H9 (cell line): ENCODE measurements around the gene MIPEP. TPM values are rescaled to one million over a fixed set of nuclear protein-coding genes. Genes with fewer than 3 reads are reported as not detected.

Experiments
- DNase-seq: peaks from one replicate; pipeline ENCODE4 v3.0.0-alpha.2; 2017
- H2AFZ ChIP-seq: one replicate; pipeline ENCODE4 v1.6.1; 2013; ENCODE audit warnings: mild to moderate bottlenecking, low read length, control low read depth, moderate library complexity
- H2AK5ac ChIP-seq: 2 replicates; pipeline ENCODE4 v1.6.1; 2013; ENCODE audit warnings: low read length, control low read depth, mixed read lengths; ENCODE audit not compliant: insufficient read length
- H2BK120ac ChIP-seq: one replicate; pipeline ENCODE4 v1.6.1; 2013; ENCODE audit warnings: low read depth, mild to moderate bottlenecking, low read length, control low read depth, inconsistent platforms; ENCODE audit not compliant: poor library complexity, severe bottlenecking
- H2BK12ac ChIP-seq: 2 replicates; pipeline ENCODE4 v1.6.1; 2013; ENCODE audit warnings: low read length, control low read depth, mixed read lengths, low read depth; ENCODE audit not compliant: insufficient read length
- H2BK15ac ChIP-seq: 2 replicates; pipeline ENCODE4 v1.6.1; 2013; ENCODE audit warnings: low read depth, low read length, control low read depth
- H2BK20ac ChIP-seq: one replicate; pipeline ENCODE4 v1.6.1; 2013; ENCODE audit warnings: low read depth, mild to moderate bottlenecking, low read length, control low read depth, inconsistent platforms; ENCODE audit not compliant: poor library complexity, severe bottlenecking
- H2BK5ac ChIP-seq: 2 replicates; pipeline ENCODE4 v1.6.1; 2013; ENCODE audit warnings: low read length, control low read depth, mixed read lengths; ENCODE audit not compliant: insufficient read length
- H3K14ac ChIP-seq: 2 replicates; pipeline ENCODE4 v1.6.1; 2013; ENCODE audit warnings: low read length, control low read depth; ENCODE audit not compliant: insufficient read depth
- H3K18ac ChIP-seq: 2 replicates; pipeline ENCODE4 v1.6.1; 2013; ENCODE audit warnings: low read depth, mild to moderate bottlenecking, mixed read lengths, low read length, control low read depth; ENCODE audit not compliant: insufficient read length
- H3K23ac ChIP-seq: 2 replicates; pipeline ENCODE4 v1.6.1; 2013; ENCODE audit warnings: low read length, control low read depth, mixed read lengths, low read depth; ENCODE audit not compliant: insufficient read length
- H3K23me2 ChIP-seq: 2 replicates; pipeline ENCODE4 v1.6.1; 2013; ENCODE audit warnings: low read depth, mild to moderate bottlenecking, mixed read lengths, low read length, control low read depth; ENCODE audit not compliant: insufficient read length, poor library complexity, severe bottlenecking
- H3K27ac ChIP-seq: 2 replicates; pipeline ENCODE4 v1.5.1; 2013; ENCODE audit warnings: low read length, control low read depth, mixed read lengths, low read depth; ENCODE audit not compliant: insufficient read length
- H3K27me3 ChIP-seq: 2 replicates; pipeline ENCODE4 v1.6.1; 2013; ENCODE audit warnings: low read length, control low read depth, inconsistent platforms; ENCODE audit not compliant: insufficient read depth
- H3K4ac ChIP-seq: 2 replicates; pipeline ENCODE4 v1.6.1; 2013; ENCODE audit warnings: low read depth, mild to moderate bottlenecking, control low read depth, inconsistent platforms, low read length, moderate library complexity
- H3K4me1 ChIP-seq: 2 replicates; pipeline ENCODE4 v1.6.1; 2013; ENCODE audit warnings: low read length, control low read depth, inconsistent platforms; ENCODE audit not compliant: insufficient read depth
- H3K4me2 ChIP-seq: 2 replicates; pipeline ENCODE4 v1.6.1; 2013; ENCODE audit warnings: low read length, control low read depth, mixed read lengths; ENCODE audit not compliant: insufficient read length, insufficient read depth
- H3K56ac ChIP-seq: 2 replicates; pipeline ENCODE4 v1.6.1; 2013; ENCODE audit warnings: low read depth, mild to moderate bottlenecking, mixed read lengths, low read length, control low read depth; ENCODE audit not compliant: insufficient read length
- H3K79me1 ChIP-seq: 2 replicates; pipeline ENCODE4 v1.6.1; 2013; ENCODE audit warnings: low read depth, mild to moderate bottlenecking, moderate library complexity, low read length, control low read depth, inconsistent platforms; ENCODE audit not compliant: insufficient read depth, poor library complexity, severe bottlenecking
- H3K79me2 ChIP-seq: 2 replicates; pipeline ENCODE4 v1.6.1; 2013; ENCODE audit warnings: low read length, control low read depth, inconsistent platforms; ENCODE audit not compliant: insufficient read depth
- H3K9ac ChIP-seq: 2 replicates; pipeline ENCODE4 v1.6.1; 2013; ENCODE audit warnings: low read length, control low read depth, mixed read lengths; ENCODE audit not compliant: insufficient read length; ENCODE audit errors: extremely low read depth
- H3K9me3 ChIP-seq: one replicate; pipeline ENCODE4 v1.6.1; 2013; ENCODE audit warnings: low read depth, low read length, inconsistent platforms; ENCODE audit not compliant: control insufficient read depth
- H3T11ph ChIP-seq: one replicate; pipeline ENCODE4 v1.6.1; 2013; ENCODE audit warnings: mild to moderate bottlenecking, low read length, control low read depth, inconsistent platforms
- H4K20me1 ChIP-seq: one replicate; pipeline ENCODE4 v1.6.1; 2013; ENCODE audit not compliant: control insufficient read depth, insufficient read length, insufficient read depth
- H4K5ac ChIP-seq: 2 replicates; pipeline ENCODE4 v1.6.1; 2013; ENCODE audit warnings: low read depth, mild to moderate bottlenecking, mixed read lengths, low read length, control low read depth; ENCODE audit not compliant: insufficient read length
- H4K8ac ChIP-seq: replicated peaks from 2 replicates; pipeline ENCODE4 v1.6.1; 2013; ENCODE audit warnings: low read length, control low read depth, mixed read lengths, low read depth; ENCODE audit not compliant: insufficient read length
- H4K91ac ChIP-seq: 2 replicates; pipeline ENCODE4 v1.6.1; 2013; ENCODE audit warnings: low read depth, mild to moderate bottlenecking, moderate library complexity, mixed read lengths, low read length, control low read depth; ENCODE audit not compliant: insufficient read length
- H3K27ac Mint-ChIP-seq, 3 experiments: 2 replicates in 2 of 3; 3 replicates in 1 of 3; pipeline ENCODE4 v1.8.0; 2020 to 2021; ENCODE audit warnings: mixed read lengths in 3 of 3, mild to moderate bottlenecking in 1 of 3, moderate library complexity in 1 of 3
- H3K27me3 Mint-ChIP-seq: 2 replicates; pipeline ENCODE4 v1.8.0; 2021; ENCODE audit warnings: low read depth, mild to moderate bottlenecking, moderate library complexity, mixed read lengths
- H3K36me3 Mint-ChIP-seq, 3 experiments: 2 replicates in 2 of 3; 3 replicates in 1 of 3; pipeline ENCODE4 v1.8.0; 2020 to 2021; ENCODE audit warnings: low read depth in 3 of 3, mixed read lengths in 3 of 3; ENCODE audit not compliant: insufficient read depth in 1 of 3
- H3K4me1 Mint-ChIP-seq, 2 experiments: 2 replicates each; pipeline ENCODE4 v1.8.0; 2020; ENCODE audit warnings: mixed read lengths in 2 of 2
- H3K4me3 Mint-ChIP-seq, 2 experiments: 2 replicates in 1 of 2; 3 replicates in 1 of 2; pipeline ENCODE4 v1.8.0; 2020 to 2021; ENCODE audit warnings: mild to moderate bottlenecking in 2 of 2, mixed read lengths in 2 of 2, moderate library complexity in 1 of 2
- H3K9me3 Mint-ChIP-seq, 2 experiments: 2 replicates in 1 of 2; 3 replicates in 1 of 2; pipeline ENCODE4 v1.8.0; 2020; ENCODE audit warnings: mild to moderate bottlenecking in 2 of 2, mixed read lengths in 2 of 2, moderate library complexity in 1 of 2
- CTCF ChIP-seq: fragments of 200-600 bp; sonication (generic); conservative IDR thresholded peaks from 3 replicates; pipeline ENCODE4 v1.8.0; 2021; ENCODE audit warnings: antibody characterized with exemption, mild to moderate bottlenecking
- WGBS: extraction: QIAGEN DNeasy Blood & Tissue Kit; methylation state at CpG from one replicate; pipeline ENCODE4 v1.1.7; 2013; ENCODE audit warnings: missing lambda C conversion rate, low lambda C conversion rate, mixed read lengths; ENCODE audit not compliant: insufficient read length; ENCODE audit errors: extremely low coverage; 5-methylcytosine and 5-hydroxymethylcytosine counted together
- total RNA-seq: library from RNA; stranded (reverse); gene quantifications from 2 replicates; pipeline ENCODE4 v1.2.1, GENCODE V29; 2021

The MIPEP gene
- total RNA-seq, 1 experiment from 2014 or later: 18.5 TPM

- Histone ChIP-seq H2BK12ac (no peak overlapping the region), H4K8ac (no peak overlapping the region), H2AK5ac (no peak overlapping the region), H2BK5ac (no peak overlapping the region), H3K27me3 (no peaks in the 10 kb centered on the region), H3K79me1 (no peaks in the 10 kb centered on the region), H4K5ac (no peak overlapping the region), H3K14ac (no peak overlapping the region), H2BK20ac (no peak overlapping the region), H3K4me2 (no peak overlapping the region), H3K27ac (no peak overlapping the region), H3T11ph (no peak overlapping the region), H3K9me3 (no peaks in the 10 kb centered on the region), H3K56ac (no peak overlapping the region), H3K23me2 (no peaks in the 10 kb centered on the region), H3K4me1 (no peaks in the 10 kb centered on the region), H2BK15ac (no peak overlapping the region), H3K4ac (no peak overlapping the region), H3K23ac (no peak overlapping the region), H2AFZ (no peak overlapping the region), H4K91ac (no peak overlapping the region), H2BK120ac (no peak overlapping the region), H4K20me1 (no peaks in the 10 kb centered on the region), H3K79me2 (no peaks in the 10 kb centered on the region), H3K9ac (no peak overlapping the region), H3K18ac (no peak overlapping the region)
- H3K9me3 Mint-ChIP-seq: no peaks in the 10 kb centered on the region
- no peak for TF ChIP-seq CTCF
- WGBS: no CpG with 5 or more reads among the region's 12 CpGs
- H3K36me3 Mint-ChIP-seq: no peaks in the 10 kb centered on the region
- H3K4me1 Mint-ChIP-seq: peaks cover 31 to 32% of the 10 kb centered on the region in 2 experiments
- H3K27ac Mint-ChIP-seq: no peak overlapping the region
- no peak for DNase-seq
- H3K4me3 Mint-ChIP-seq: no peak overlapping the region
- peaks cover 2% of the 10 kb centered on the region; the same call in 1 of the 2 replicates for H3K27me3 Mint-ChIP-seq
Observed at GRCh38 chr13:23701636-23702035, 187.6 kb downstream of the MIPEP start.
